Psoas muscle (tissue), 8 donors: Measurements from ENCODE around the gene PLIN4. TPM values are rescaled to one million over a fixed set of nuclear protein-coding genes. Genes with fewer than 3 reads are reported as not detected.

Experiments
- ATAC-seq, 4 donors: fragments of 200-7000 bp; cut with Tn5 transposase; one replicate each; pipeline ENCODE4 v1.9.1; 2020; ENCODE audit warnings: moderate library complexity in 3 of 4, mild to moderate bottlenecking in 2 of 4
- DNase-seq, 2 donors: peaks; one replicate each; pipeline ENCODE4 v3.0.0-alpha.2; 2020
- H3K27ac ChIP-seq: fragments of 200-600 bp; one replicate; pipeline ENCODE4 v1.8.0; 2022
- H3K27me3 ChIP-seq, 3 donors: fragments of 200-600 bp in 1 of 3; one replicate each; pipeline versions ENCODE4 v1.6.1 to v1.8.0; 2013 to 2022; ENCODE audit warnings: low read length in 2 of 3, mild to moderate bottlenecking in 2 of 3, moderate library complexity in 1 of 3; ENCODE audit not compliant: insufficient read depth in 3 of 3
- H3K36me3 ChIP-seq, 2 donors: fragments of 200-600 bp in 1 of 2; one replicate each; pipeline versions ENCODE4 v1.6.1 to v1.8.0; 2013 to 2022; ENCODE audit warnings: low read depth in 1 of 2, mild to moderate bottlenecking in 1 of 2, moderate library complexity in 1 of 2; ENCODE audit not compliant: insufficient read depth in 1 of 2
- H3K4me1 ChIP-seq: fragments of 200-600 bp; one replicate; pipeline ENCODE4 v1.8.0; 2022
- H3K4me3 ChIP-seq: fragments of 200-600 bp; one replicate; pipeline ENCODE4 v1.8.0; 2022; ENCODE audit warnings: mild to moderate bottlenecking
- H3K9me3 ChIP-seq: fragments of 200-600 bp; one replicate; pipeline ENCODE4 v1.8.0; 2022
- WGBS, 3 donors: extraction: QIAGEN DNeasy Blood & Tissue Kit; methylation state at CpG; one replicate each; pipeline versions ENCODE4 v1.1.6 to v1.1.7; 2013; 5-methylcytosine and 5-hydroxymethylcytosine counted together
- intact Hi-C, 2 donors: fragments of 100-400 bp; cut with DNase I; formaldehyde crosslinking; loops; one replicate each; pipeline versions ENCODE4 v1.11.0 to v1.14.2; 2022
- polyA plus RNA-seq, 3 donors: library from polyadenylated mRNA; stranded (reverse); fragments of 200-250 nt; gene quantifications; one replicate each; pipeline ENCODE4 v1.2.3, GENCODE V29; 2013
- total RNA-seq, 4 donors: library from RNA; stranded (reverse); fragmentation: NEBNext Ultra II Directional in 2 of 4; extraction: Animal tissue kit (Norgen Biotek cat#: 25700) in 2 of 4; gene quantifications; one replicate each; pipeline versions ENCODE4 v1.2.1 to v1.2.4, GENCODE V29; 2021 to 2023
- TF ChIP-seq, protein P1 (sequence below): fragments of 200-600 bp; IDR thresholded peaks from one replicate; pipeline ENCODE4 v1.8.0; 2022; ENCODE audit warnings: antibody characterized with exemption
- donor health status: healthy with polysubstance abuse.
- donor health status: DM: no; HTN: no; CAD: no; lungs with moderate emphysema.
- donor health status: Bipolar disorder and iron deficiency.
- donor health status: healthy.
- donor health status: DM: yes; HTN: yes; CAD: no.
- donor health status: DM: no; HTN: no; CAD: no.
- donor health status: DM: no; HTN: no; CAD: no.
- donor health status: DM: yes; HTN: yes; CAD: no.

Gene PLIN4
- total and polyA plus RNA-seq, 7 donors, result 29.0 to 309 (median 115) TPM

DNA sequence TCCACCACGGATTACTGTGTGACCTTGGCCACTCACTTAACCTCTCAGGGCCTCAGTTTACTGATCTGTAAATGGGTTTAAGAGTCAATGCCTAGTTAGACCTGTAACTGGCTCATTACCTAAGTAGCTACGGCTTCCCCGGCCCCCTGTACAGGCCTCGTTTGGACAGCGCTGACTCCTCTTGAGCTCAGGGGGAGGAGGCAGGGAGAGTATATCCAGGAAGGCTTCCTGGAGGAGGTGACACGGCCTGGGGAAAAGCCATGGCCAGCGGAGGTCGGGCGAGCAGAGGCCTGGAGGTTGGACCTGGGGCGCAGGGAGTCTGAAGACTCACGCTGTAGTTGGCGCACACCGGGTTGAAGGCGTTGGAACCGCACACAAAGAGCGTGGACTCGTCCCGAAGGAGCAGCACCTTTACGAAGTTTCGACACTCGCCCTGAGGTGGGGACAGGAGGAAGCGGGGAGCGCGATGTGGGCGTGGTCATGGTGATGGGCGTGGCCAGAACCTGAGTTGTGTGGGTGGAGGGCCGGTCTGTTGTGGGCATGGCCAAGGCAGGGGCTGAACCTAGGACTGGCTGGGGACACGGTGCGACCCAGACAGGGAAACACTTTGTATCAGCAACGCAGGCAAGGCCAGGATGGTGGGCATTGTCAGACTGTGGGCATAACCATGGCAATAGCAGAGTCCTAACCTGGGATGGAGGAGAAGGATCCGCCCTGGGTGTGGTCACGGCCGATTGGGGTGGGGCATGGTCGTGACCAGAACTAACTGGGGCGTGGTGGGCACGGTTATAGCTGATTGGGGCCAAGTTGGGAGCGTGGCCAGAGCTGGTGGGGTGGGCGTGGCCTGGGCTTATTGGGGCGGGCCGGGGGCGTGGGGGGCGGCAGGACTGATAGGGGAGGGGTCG, 37.6 kb upstream of the PLIN4 start:
- DNase-seq (no peak), ATAC-seq (peak in 1 of 4 donors; percentile 4)
- Histone ChIP-seq H3K4me3 (no peak overlapping the region), H3K36me3 (no peaks in the 10 kb centered on the region), H3K9me3 (no peaks in the 10 kb centered on the region), H3K27ac (no peak overlapping the region), H3K4me1 (peaks cover 4% of the 10 kb centered on the region), H3K27me3 (no peaks in the 10 kb centered on the region)
- WGBS, 3 donors, result 80 to 84% (median 83%) methylated on average over 43 of the region's 43 CpGs
- TF ChIP-seq, protein P1, sequence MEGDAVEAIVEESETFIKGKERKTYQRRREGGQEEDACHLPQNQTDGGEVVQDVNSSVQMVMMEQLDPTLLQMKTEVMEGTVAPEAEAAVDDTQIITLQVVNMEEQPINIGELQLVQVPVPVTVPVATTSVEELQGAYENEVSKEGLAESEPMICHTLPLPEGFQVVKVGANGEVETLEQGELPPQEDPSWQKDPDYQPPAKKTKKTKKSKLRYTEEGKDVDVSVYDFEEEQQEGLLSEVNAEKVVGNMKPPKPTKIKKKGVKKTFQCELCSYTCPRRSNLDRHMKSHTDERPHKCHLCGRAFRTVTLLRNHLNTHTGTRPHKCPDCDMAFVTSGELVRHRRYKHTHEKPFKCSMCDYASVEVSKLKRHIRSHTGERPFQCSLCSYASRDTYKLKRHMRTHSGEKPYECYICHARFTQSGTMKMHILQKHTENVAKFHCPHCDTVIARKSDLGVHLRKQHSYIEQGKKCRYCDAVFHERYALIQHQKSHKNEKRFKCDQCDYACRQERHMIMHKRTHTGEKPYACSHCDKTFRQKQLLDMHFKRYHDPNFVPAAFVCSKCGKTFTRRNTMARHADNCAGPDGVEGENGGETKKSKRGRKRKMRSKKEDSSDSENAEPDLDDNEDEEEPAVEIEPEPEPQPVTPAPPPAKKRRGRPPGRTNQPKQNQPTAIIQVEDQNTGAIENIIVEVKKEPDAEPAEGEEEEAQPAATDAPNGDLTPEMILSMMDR, result no peak
- intact Hi-C loops, result loop anchor here in 1 of 2 donors (5.0 kb wide), 1 partner anchor 81 kb away; the partner anchor contains the start of gene TNFAIP8L1

DNA sequence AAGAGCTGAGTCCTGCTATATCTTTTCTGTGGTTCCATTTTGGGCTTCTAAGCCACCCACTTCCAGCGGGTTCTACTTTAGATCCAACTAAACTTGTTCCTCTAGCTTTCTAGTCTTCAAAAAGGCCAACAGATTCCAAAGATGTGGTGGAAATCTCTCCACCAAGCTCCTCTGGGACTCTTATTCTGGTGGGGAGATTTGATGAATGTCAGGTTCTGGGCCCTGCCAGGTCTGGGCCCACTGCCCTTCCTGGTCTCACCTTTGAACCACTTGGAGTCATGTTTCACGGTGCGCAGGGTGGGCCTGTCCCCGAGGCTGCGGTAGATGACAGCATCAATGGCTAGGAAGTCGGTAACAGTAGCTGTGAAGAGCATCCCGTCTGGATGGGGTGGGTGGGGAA, 36.4 kb upstream of the PLIN4 start:
- TF ChIP-seq, protein P1, result no peak
- ATAC-seq (no peak), DNase-seq (no peak)
- H3K4me3 ChIP-seq, result no peak overlapping the region
- no peaks in the 10 kb centered on the region for H3K27me3 ChIP-seq
- H3K36me3 ChIP-seq, result no peaks in the 10 kb centered on the region
- H3K4me1 ChIP-seq, result peaks cover 4% of the 10 kb centered on the region
- 66 to 71% (median 70%) methylated on average over 7 of the region's 7 CpGs for WGBS, 3 donors
- H3K27ac ChIP-seq, result no peak overlapping the region
- intact Hi-C loops, result loop anchor here in 1 of 2 donors (5.0 kb wide), 1 partner anchor 83 kb away; the partner anchor contains the start of gene TNFAIP8L1
- H3K9me3 ChIP-seq, result no peaks in the 10 kb centered on the region

DNA sequence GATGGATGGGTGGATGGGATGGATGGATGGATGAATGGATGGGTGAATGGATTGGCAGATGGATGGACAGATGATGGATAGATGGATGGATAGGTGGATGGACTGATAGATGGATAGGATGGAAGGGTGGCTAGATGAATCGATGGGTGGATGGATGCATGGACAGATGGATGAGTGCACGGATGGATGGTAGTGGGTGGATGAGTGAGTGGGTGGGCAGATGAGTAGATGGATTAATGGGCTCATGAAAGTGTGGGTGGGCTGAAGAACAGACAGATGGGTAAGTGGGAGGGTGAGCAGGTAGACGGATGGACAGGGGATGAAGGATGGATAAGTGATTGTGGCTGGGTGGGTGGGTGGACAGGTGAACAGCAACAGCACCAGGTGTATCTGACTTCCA, 35.5 kb upstream of the PLIN4 start:
- intact Hi-C loops, result no loop called here
- Histone ChIP-seq H3K27ac (no peak overlapping the region), H3K4me1 (peaks cover 4% of the 10 kb centered on the region), H3K27me3 (no peaks in the 10 kb centered on the region), H3K36me3 (peaks cover 0 to 3% of the 10 kb centered on the region in 2 donors), H3K9me3 (no peaks in the 10 kb centered on the region), H3K4me3 (no peak overlapping the region)
- WGBS, 3 donors, result 55 to 95% (median 79%) methylated on average over 3 of the region's 3 CpGs
- DNase-seq, result no peak
- TF ChIP-seq, protein P1, result no peak
- no peak for ATAC-seq

DNA sequence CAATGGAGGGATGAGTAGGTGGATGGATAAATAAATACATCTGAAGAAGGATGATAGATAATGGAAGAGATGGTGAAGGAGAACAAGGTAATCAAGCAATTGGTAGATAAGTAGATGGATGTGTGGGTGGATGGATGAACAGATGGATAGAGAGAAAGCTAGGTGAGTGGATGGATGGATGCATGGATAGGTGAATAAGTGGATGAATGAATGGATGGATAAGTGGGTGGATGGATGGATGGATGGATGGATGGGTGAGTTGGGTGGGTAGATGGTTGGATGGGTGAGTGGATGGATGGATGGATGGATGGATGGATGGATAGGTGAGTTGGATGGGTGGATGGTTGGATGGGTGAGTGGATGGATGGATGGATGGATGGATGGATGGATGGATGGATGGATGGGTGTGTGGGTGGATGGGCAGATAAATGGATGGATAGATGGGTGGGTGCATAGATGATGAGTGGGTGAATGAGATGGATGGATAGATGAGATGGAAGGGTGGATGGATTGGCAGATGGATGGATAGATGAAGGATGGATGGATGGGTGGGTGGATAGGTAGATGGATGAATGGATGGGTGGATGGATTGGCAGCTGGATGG, 34.9 kb upstream of the PLIN4 start:
- TF ChIP-seq, protein P1, result no peak
- no peak for ATAC-seq
- no peak for DNase-seq
- intact Hi-C loops, result no loop called here
- Histone ChIP-seq H3K9me3 (no peaks in the 10 kb centered on the region), H3K36me3 (peaks cover 0 to 4% of the 10 kb centered on the region in 2 donors), H3K4me1 (peaks cover 1% of the 10 kb centered on the region), H3K27me3 (no peaks in the 10 kb centered on the region), H3K4me3 (no peak overlapping the region), H3K27ac (no peak overlapping the region)
